H9 (cell line): Measurements from ENCODE around the gene KIF5A. TPM values are rescaled to one million over a fixed set of nuclear protein-coding genes. Genes with fewer than 3 reads are reported as not detected.

Source experiments
- DNase-seq: peaks from one replicate; pipeline ENCODE4 v3.0.0-alpha.2; 2017
- H2AFZ ChIP-seq: one replicate; pipeline ENCODE4 v1.6.1; 2013; ENCODE audit warnings: mild to moderate bottlenecking, low read length, control low read depth, moderate library complexity
- H2AK5ac ChIP-seq: 2 replicates; pipeline ENCODE4 v1.6.1; 2013; ENCODE audit warnings: low read length, control low read depth, mixed read lengths; ENCODE audit not compliant: insufficient read length
- H2BK120ac ChIP-seq: one replicate; pipeline ENCODE4 v1.6.1; 2013; ENCODE audit warnings: low read depth, mild to moderate bottlenecking, low read length, control low read depth, inconsistent platforms; ENCODE audit not compliant: poor library complexity, severe bottlenecking
- H2BK12ac ChIP-seq: 2 replicates; pipeline ENCODE4 v1.6.1; 2013; ENCODE audit warnings: low read length, control low read depth, mixed read lengths, low read depth; ENCODE audit not compliant: insufficient read length
- H2BK15ac ChIP-seq: 2 replicates; pipeline ENCODE4 v1.6.1; 2013; ENCODE audit warnings: low read depth, low read length, control low read depth
- H2BK20ac ChIP-seq: one replicate; pipeline ENCODE4 v1.6.1; 2013; ENCODE audit warnings: low read depth, mild to moderate bottlenecking, low read length, control low read depth, inconsistent platforms; ENCODE audit not compliant: poor library complexity, severe bottlenecking
- H2BK5ac ChIP-seq: 2 replicates; pipeline ENCODE4 v1.6.1; 2013; ENCODE audit warnings: low read length, control low read depth, mixed read lengths; ENCODE audit not compliant: insufficient read length
- H3K14ac ChIP-seq: 2 replicates; pipeline ENCODE4 v1.6.1; 2013; ENCODE audit warnings: low read length, control low read depth; ENCODE audit not compliant: insufficient read depth
- H3K18ac ChIP-seq: 2 replicates; pipeline ENCODE4 v1.6.1; 2013; ENCODE audit warnings: low read depth, mild to moderate bottlenecking, mixed read lengths, low read length, control low read depth; ENCODE audit not compliant: insufficient read length
- H3K23ac ChIP-seq: 2 replicates; pipeline ENCODE4 v1.6.1; 2013; ENCODE audit warnings: low read length, control low read depth, mixed read lengths, low read depth; ENCODE audit not compliant: insufficient read length
- H3K23me2 ChIP-seq: 2 replicates; pipeline ENCODE4 v1.6.1; 2013; ENCODE audit warnings: low read depth, mild to moderate bottlenecking, mixed read lengths, low read length, control low read depth; ENCODE audit not compliant: insufficient read length, poor library complexity, severe bottlenecking
- H3K27ac ChIP-seq: 2 replicates; pipeline ENCODE4 v1.5.1; 2013; ENCODE audit warnings: low read length, control low read depth, mixed read lengths, low read depth; ENCODE audit not compliant: insufficient read length
- H3K27me3 ChIP-seq: 2 replicates; pipeline ENCODE4 v1.6.1; 2013; ENCODE audit warnings: low read length, control low read depth, inconsistent platforms; ENCODE audit not compliant: insufficient read depth
- H3K4ac ChIP-seq: 2 replicates; pipeline ENCODE4 v1.6.1; 2013; ENCODE audit warnings: low read depth, mild to moderate bottlenecking, control low read depth, inconsistent platforms, low read length, moderate library complexity
- H3K4me1 ChIP-seq: 2 replicates; pipeline ENCODE4 v1.6.1; 2013; ENCODE audit warnings: low read length, control low read depth, inconsistent platforms; ENCODE audit not compliant: insufficient read depth
- H3K4me2 ChIP-seq: 2 replicates; pipeline ENCODE4 v1.6.1; 2013; ENCODE audit warnings: low read length, control low read depth, mixed read lengths; ENCODE audit not compliant: insufficient read length, insufficient read depth
- H3K56ac ChIP-seq: 2 replicates; pipeline ENCODE4 v1.6.1; 2013; ENCODE audit warnings: low read depth, mild to moderate bottlenecking, mixed read lengths, low read length, control low read depth; ENCODE audit not compliant: insufficient read length
- H3K79me1 ChIP-seq: 2 replicates; pipeline ENCODE4 v1.6.1; 2013; ENCODE audit warnings: low read depth, mild to moderate bottlenecking, moderate library complexity, low read length, control low read depth, inconsistent platforms; ENCODE audit not compliant: insufficient read depth, poor library complexity, severe bottlenecking
- H3K79me2 ChIP-seq: 2 replicates; pipeline ENCODE4 v1.6.1; 2013; ENCODE audit warnings: low read length, control low read depth, inconsistent platforms; ENCODE audit not compliant: insufficient read depth
- H3K9ac ChIP-seq: 2 replicates; pipeline ENCODE4 v1.6.1; 2013; ENCODE audit warnings: low read length, control low read depth, mixed read lengths; ENCODE audit not compliant: insufficient read length; ENCODE audit errors: extremely low read depth
- H3K9me3 ChIP-seq: one replicate; pipeline ENCODE4 v1.6.1; 2013; ENCODE audit warnings: low read depth, low read length, inconsistent platforms; ENCODE audit not compliant: control insufficient read depth
- H3T11ph ChIP-seq: one replicate; pipeline ENCODE4 v1.6.1; 2013; ENCODE audit warnings: mild to moderate bottlenecking, low read length, control low read depth, inconsistent platforms
- H4K20me1 ChIP-seq: one replicate; pipeline ENCODE4 v1.6.1; 2013; ENCODE audit not compliant: control insufficient read depth, insufficient read length, insufficient read depth
- H4K5ac ChIP-seq: 2 replicates; pipeline ENCODE4 v1.6.1; 2013; ENCODE audit warnings: low read depth, mild to moderate bottlenecking, mixed read lengths, low read length, control low read depth; ENCODE audit not compliant: insufficient read length
- H4K8ac ChIP-seq: replicated peaks from 2 replicates; pipeline ENCODE4 v1.6.1; 2013; ENCODE audit warnings: low read length, control low read depth, mixed read lengths, low read depth; ENCODE audit not compliant: insufficient read length
- H4K91ac ChIP-seq: 2 replicates; pipeline ENCODE4 v1.6.1; 2013; ENCODE audit warnings: low read depth, mild to moderate bottlenecking, moderate library complexity, mixed read lengths, low read length, control low read depth; ENCODE audit not compliant: insufficient read length
- H3K27ac Mint-ChIP-seq, 3 experiments: 2 replicates in 2 of 3; 3 replicates in 1 of 3; pipeline ENCODE4 v1.8.0; 2020 to 2021; ENCODE audit warnings: mixed read lengths in 3 of 3, mild to moderate bottlenecking in 1 of 3, moderate library complexity in 1 of 3
- H3K27me3 Mint-ChIP-seq: 2 replicates; pipeline ENCODE4 v1.8.0; 2021; ENCODE audit warnings: low read depth, mild to moderate bottlenecking, moderate library complexity, mixed read lengths
- H3K36me3 Mint-ChIP-seq, 3 experiments: 2 replicates in 2 of 3; 3 replicates in 1 of 3; pipeline ENCODE4 v1.8.0; 2020 to 2021; ENCODE audit warnings: low read depth in 3 of 3, mixed read lengths in 3 of 3; ENCODE audit not compliant: insufficient read depth in 1 of 3
- H3K4me1 Mint-ChIP-seq, 2 experiments: 2 replicates each; pipeline ENCODE4 v1.8.0; 2020; ENCODE audit warnings: mixed read lengths in 2 of 2
- H3K4me3 Mint-ChIP-seq, 2 experiments: 2 replicates in 1 of 2; 3 replicates in 1 of 2; pipeline ENCODE4 v1.8.0; 2020 to 2021; ENCODE audit warnings: mild to moderate bottlenecking in 2 of 2, mixed read lengths in 2 of 2, moderate library complexity in 1 of 2
- H3K9me3 Mint-ChIP-seq, 2 experiments: 2 replicates in 1 of 2; 3 replicates in 1 of 2; pipeline ENCODE4 v1.8.0; 2020; ENCODE audit warnings: mild to moderate bottlenecking in 2 of 2, mixed read lengths in 2 of 2, moderate library complexity in 1 of 2
- CTCF ChIP-seq: fragments of 200-600 bp; sonication (generic); conservative IDR thresholded peaks from 3 replicates; pipeline ENCODE4 v1.8.0; 2021; ENCODE audit warnings: antibody characterized with exemption, mild to moderate bottlenecking
- WGBS: extraction: QIAGEN DNeasy Blood & Tissue Kit; methylation state at CpG from one replicate; pipeline ENCODE4 v1.1.7; 2013; ENCODE audit warnings: missing lambda C conversion rate, low lambda C conversion rate, mixed read lengths; ENCODE audit not compliant: insufficient read length; ENCODE audit errors: extremely low coverage; 5-methylcytosine and 5-hydroxymethylcytosine counted together
- total RNA-seq: library from RNA; stranded (reverse); gene quantifications from 2 replicates; pipeline ENCODE4 v1.2.1, GENCODE V29; 2021

KIF5A gene
- total RNA-seq, 1 experiment from 2014 or later: 18.5 TPM

DNA sequence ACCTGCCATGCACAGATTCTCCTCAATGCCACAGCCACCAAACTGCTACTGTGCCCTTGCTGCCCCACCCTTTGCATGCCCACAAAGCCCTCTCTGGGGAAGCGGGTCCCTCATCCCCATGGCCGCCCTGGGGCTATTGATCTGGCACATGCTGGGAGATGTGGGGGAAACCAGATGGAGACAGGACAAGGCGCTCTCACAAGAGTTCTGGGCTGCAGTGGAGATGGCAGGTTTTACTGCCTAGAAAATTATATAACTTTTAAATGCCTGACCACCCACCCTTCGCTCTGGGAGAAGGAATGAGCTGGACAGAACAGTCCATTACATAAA, 30.6 kb downstream of the KIF5A start:
- H2BK12ac ChIP-seq: no peak overlapping the region
- H3K9me3 ChIP-seq: no peaks in the 10 kb centered on the region
- no peak overlapping the region for H3K9ac ChIP-seq
- no peak overlapping the region for H4K8ac ChIP-seq
- H3K4me2 ChIP-seq: no peak overlapping the region
- H3K79me1 ChIP-seq: no peaks in the 10 kb centered on the region
- no peak overlapping the region for H3K27ac ChIP-seq
- no peak overlapping the region for H3K56ac ChIP-seq
- no peak for TF ChIP-seq CTCF
- peaks cover 34 to 76% (median 62%) of the 10 kb centered on the region in 3 experiments for H3K36me3 Mint-ChIP-seq
- H3K27me3 ChIP-seq: no peaks in the 10 kb centered on the region
- H2BK120ac ChIP-seq: no peak overlapping the region
- no CpG with 5 or more reads among the region's 4 CpGs for WGBS
- H2BK15ac ChIP-seq: no peak overlapping the region
- no peak overlapping the region for H2AK5ac ChIP-seq
- H3K18ac ChIP-seq: no peak overlapping the region
- no peak overlapping the region for H3K14ac ChIP-seq
- no peak overlapping the region for H2BK20ac ChIP-seq
- H4K5ac ChIP-seq: no peak overlapping the region
- H3K9me3 Mint-ChIP-seq: no peaks in the 10 kb centered on the region
- H3K4me1 Mint-ChIP-seq: peaks cover 0 to 2% of the 10 kb centered on the region in 2 experiments; a peak in 1 of 4 replicates
- no peak overlapping the region for H3T11ph ChIP-seq
- H2BK5ac ChIP-seq: no peak overlapping the region
- H3K4me3 Mint-ChIP-seq: no peak overlapping the region
- H3K23ac ChIP-seq: no peak overlapping the region
- H4K91ac ChIP-seq: no peak overlapping the region
- no peak for DNase-seq
- no peak overlapping the region for H3K4ac ChIP-seq
- H3K79me2 ChIP-seq: 0 out of 2 replicates have a peak, but pooled peaks cover 2% of the 10 kb centered on the region
- H3K27ac Mint-ChIP-seq: peak overlapping the region in 1 of 3 experiments; percentile 85; a peak in 1 of 7 replicates
- no peaks in the 10 kb centered on the region for H3K4me1 ChIP-seq
- no peaks in the 10 kb centered on the region for H3K27me3 Mint-ChIP-seq
- no peak overlapping the region for H2AFZ ChIP-seq
- no peaks in the 10 kb centered on the region for H4K20me1 ChIP-seq
- no peaks in the 10 kb centered on the region for H3K23me2 ChIP-seq
